B cell (primary cell): ENCODE results near the gene THY1. TPM values are rescaled to one million over a fixed set of nuclear protein-coding genes. Genes with fewer than 3 reads are reported as not detected.

Source experiments
- ATAC-seq: fragments of 200-7000 bp; cut with Tn5 transposase; one replicate; pipeline ENCODE4 v1.10.0; 2021; ENCODE audit warnings: low read depth, mild to moderate bottlenecking, moderate number of reproducible peaks, moderate library complexity
- CTCF ChIA-PET: fragments of 350-600 bp; sonication (Branson Sonifier 250); formaldehyde crosslinking; loops from one replicate; lab custom pipeline; 2021; ENCODE audit warnings: antibody characterized with exemption, inconsistent platforms; lab: Charles Lee
- POLR2A ChIA-PET: fragments of 350-600 bp; sonication (Branson Sonifier 250); formaldehyde crosslinking; loops from one replicate; lab custom pipeline; 2021; ENCODE audit warnings: antibody characterized with exemption; lab: Charles Lee
- DNase-seq: peaks from one replicate; pipeline ENCODE4 v3.0.0; 2013
- H2AFZ ChIP-seq: 2 replicates; pipeline ENCODE4 v1.6.1; 2012; ENCODE audit warnings: mild to moderate bottlenecking, low read depth, low read length; ENCODE audit not compliant: insufficient read depth, poor library complexity, severe bottlenecking
- H3K27ac ChIP-seq, 2 donors: 1 replicate in 1 of 2; 2 replicates in 1 of 2; pipeline ENCODE4 v1.5.1; 2012 to 2013; ENCODE audit warnings: low read length in 2 of 2, mild to moderate bottlenecking in 2 of 2, moderate library complexity in 1 of 2
- H3K27me3 ChIP-seq, 4 experiments: fragments of 200-600 bp in 1 of 4; sonication (generic) in 1 of 4; replicated peaks in 1 of 4; 1 replicate in 2 of 4; 2 replicates in 2 of 4; pipeline versions ENCODE4 v1.6.1 to v1.7.0; 2013 to 2016; ENCODE audit warnings: low read length in 3 of 4, mild to moderate bottlenecking in 2 of 4, mixed read lengths in 1 of 4, moderate library complexity in 1 of 4; ENCODE audit not compliant: insufficient read depth in 4 of 4, control insufficient read depth in 3 of 4; ENCODE audit errors: control extremely low read depth in 1 of 4
- H3K36me3 ChIP-seq, 2 experiments: replicated peaks in 1 of 2; 1 replicate in 1 of 2; 2 replicates in 1 of 2; pipeline versions ENCODE4 v1.6.1 to v1.7.1; 2013; ENCODE audit warnings: low read length in 1 of 2; ENCODE audit not compliant: insufficient read depth in 2 of 2, control insufficient read depth in 1 of 2; ENCODE audit errors: control extremely low read depth in 1 of 2, extremely low read depth in 1 of 2
- H3K4me1 ChIP-seq, 2 donors: fragments of 200-600 bp in 1 of 2; sonication (generic) in 1 of 2; 1 replicate in 1 of 2; 2 replicates in 1 of 2; pipeline versions ENCODE4 v1.5.1 to v1.6.1; 2013 to 2017; ENCODE audit warnings: low read length in 2 of 2; ENCODE audit not compliant: control insufficient read depth in 2 of 2, insufficient read depth in 2 of 2
- H3K4me2 ChIP-seq: replicated peaks from 2 replicates; pipeline ENCODE3; 2012; ENCODE audit warnings: mild to moderate bottlenecking, low read depth, low read length; ENCODE audit not compliant: poor library complexity, severe bottlenecking
- H3K4me3 ChIP-seq, 5 experiments: fragments of 200-600 bp in 1 of 5; sonication (generic) in 1 of 5; 1 replicate in 3 of 5; 2 replicates in 2 of 5; pipeline versions ENCODE4 v1.5.1 to v1.7.0; 2011 to 2016; ENCODE audit warnings: low read length in 4 of 5, mild to moderate bottlenecking in 4 of 5, low read depth in 2 of 5, control low read depth in 1 of 5, moderate library complexity in 1 of 5; ENCODE audit not compliant: insufficient read depth in 1 of 5; ENCODE audit errors: control extremely low read depth in 1 of 5, extremely low read depth in 1 of 5
- H3K79me2 ChIP-seq: fragments of 200-600 bp; sonication (generic); one replicate; pipeline ENCODE4 v1.6.0; 2016; ENCODE audit warnings: low read length; ENCODE audit not compliant: control insufficient read depth, insufficient read depth
- H3K9ac ChIP-seq: fragments of 200-600 bp; sonication (generic); 2 replicates; pipeline ENCODE4 v1.6.1; 2017; ENCODE audit warnings: mild to moderate bottlenecking, low read length, moderate library complexity
- H3K9me3 ChIP-seq, 3 donors: one replicate each; pipeline versions ENCODE4 v1.6.1 to v1.7.1; 2013; ENCODE audit warnings: low read length in 2 of 3; ENCODE audit not compliant: control insufficient read depth in 2 of 3, insufficient read depth in 1 of 3; ENCODE audit errors: control extremely low read depth in 1 of 3
- H4K20me1 ChIP-seq: 2 replicates; pipeline ENCODE4 v1.6.0; 2012; ENCODE audit warnings: mild to moderate bottlenecking, low read length; ENCODE audit not compliant: insufficient read depth, control insufficient read depth, poor library complexity, severe bottlenecking
- H3K27ac Mint-ChIP-seq: one replicate; pipeline ENCODE4 v1.8.0; 2021; ENCODE audit warnings: mixed read lengths
- H3K27me3 Mint-ChIP-seq: one replicate; pipeline ENCODE4 v1.8.0; 2021; ENCODE audit warnings: mixed read lengths
- H3K4me1 Mint-ChIP-seq: one replicate; pipeline ENCODE4 v1.8.0; 2021; ENCODE audit warnings: mixed read lengths
- H3K4me3 Mint-ChIP-seq: one replicate; pipeline ENCODE4 v1.8.0; 2021; ENCODE audit warnings: mixed read lengths
- H3K9me3 Mint-ChIP-seq: one replicate; pipeline ENCODE4 v1.8.0; 2022; ENCODE audit warnings: mixed read lengths; ENCODE audit not compliant: insufficient read depth
- EZH2 ChIP-seq: IDR thresholded peaks from 2 replicates; pipeline ENCODE4 v1.6.1; 2012; ENCODE audit warnings: borderline replicate concordance, low read depth, mild to moderate bottlenecking, moderate library complexity, low read length; ENCODE audit not compliant: insufficient read depth, poor library complexity, severe bottlenecking
- WGBS: methylation state at CpG from one replicate; pipeline ENCODE4 v1.1.5; 2013; ENCODE audit warnings: missing lambda C conversion rate; ENCODE audit not compliant: insufficient coverage; 5-methylcytosine and 5-hydroxymethylcytosine counted together
- intact Hi-C: fragments of 100-400 bp; cut with micrococcal nuclease; formaldehyde crosslinking; loops from one replicate; pipeline ENCODE4 v1.10.0; 2022
- polyA plus RNA-seq: library from polyadenylated mRNA; depleted of rRNA; stranded (reverse); fragments of >200 nt; gene quantifications from 2 replicates; pipeline ENCODE4 v1.2.3, GENCODE V29; 2012
- total RNA-seq, 2 donors: library from RNA; stranded (reverse); fragments of 120-200 nt in 1 of 2; gene quantifications; 1 replicate in 1 of 2; 2 replicates in 1 of 2; pipeline versions ENCODE4 v1.2.3 to v1.2.4, GENCODE V29; 2013 to 2022
- TF ChIP-seq, protein P1 (sequence below): fragments of 200-600 bp; IDR thresholded peaks from one replicate; pipeline ENCODE4 v1.8.0; 2022; ENCODE audit warnings: antibody characterized with exemption, mild to moderate bottlenecking

THY1 gene
- total and polyA plus RNA-seq, 2 donors (not counting 1 experiment from before 2014, with no cell fraction given): not detected

DNA sequence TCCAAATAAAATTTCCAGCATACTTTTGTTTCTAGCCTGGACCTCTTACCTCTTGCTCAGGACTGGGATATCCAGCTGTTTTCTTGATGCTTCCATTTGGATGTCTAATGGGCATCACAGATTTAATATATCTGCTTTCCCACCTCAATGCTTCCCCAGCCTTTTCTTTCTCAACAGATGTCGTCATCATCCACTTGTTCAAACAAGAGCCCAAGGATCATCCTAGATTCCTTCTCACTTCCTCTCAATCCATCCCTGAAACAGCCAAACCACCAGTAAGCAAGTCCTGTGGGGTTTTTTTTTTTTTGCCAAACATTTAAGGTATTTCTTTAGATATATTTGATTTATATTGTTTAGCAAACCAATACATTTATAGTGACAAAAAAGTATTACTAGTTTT is 12.5 kb downstream of the THY1 start:
- peaks cover 3% of the 10 kb centered on the region for H3K9me3 Mint-ChIP-seq
- peaks cover 0 to 2% (median 0%) of the 10 kb centered on the region in 3 donors for H3K9me3 ChIP-seq
- H3K4me1 Mint-ChIP-seq: peaks cover 3% of the 10 kb centered on the region
- no peaks in the 10 kb centered on the region for H3K27me3 ChIP-seq
- ChIA-PET CTCF (no interaction called here), POLR2A (no interaction called here)
- ATAC-seq (no peak), DNase-seq (no peak)
- no peak overlapping the region for H3K27ac ChIP-seq
- H3K4me2 ChIP-seq: no peak overlapping the region
- H3K79me2 ChIP-seq: no peaks in the 10 kb centered on the region
- H3K4me1 ChIP-seq: no peaks in the 10 kb centered on the region
- H3K4me3 ChIP-seq: no peak overlapping the region
- no peak overlapping the region for H2AFZ ChIP-seq
- intact Hi-C loops: no loop called here
- peaks cover 9% of the 10 kb centered on the region for H3K27me3 Mint-ChIP-seq
- H3K4me3 Mint-ChIP-seq: no peak overlapping the region
- no peak overlapping the region for H3K9ac ChIP-seq
- H3K27ac Mint-ChIP-seq: no peak overlapping the region
- no peaks in the 10 kb centered on the region for H3K36me3 ChIP-seq
- TF ChIP-seq EZH2: no peak
- TF ChIP-seq, protein P1, sequence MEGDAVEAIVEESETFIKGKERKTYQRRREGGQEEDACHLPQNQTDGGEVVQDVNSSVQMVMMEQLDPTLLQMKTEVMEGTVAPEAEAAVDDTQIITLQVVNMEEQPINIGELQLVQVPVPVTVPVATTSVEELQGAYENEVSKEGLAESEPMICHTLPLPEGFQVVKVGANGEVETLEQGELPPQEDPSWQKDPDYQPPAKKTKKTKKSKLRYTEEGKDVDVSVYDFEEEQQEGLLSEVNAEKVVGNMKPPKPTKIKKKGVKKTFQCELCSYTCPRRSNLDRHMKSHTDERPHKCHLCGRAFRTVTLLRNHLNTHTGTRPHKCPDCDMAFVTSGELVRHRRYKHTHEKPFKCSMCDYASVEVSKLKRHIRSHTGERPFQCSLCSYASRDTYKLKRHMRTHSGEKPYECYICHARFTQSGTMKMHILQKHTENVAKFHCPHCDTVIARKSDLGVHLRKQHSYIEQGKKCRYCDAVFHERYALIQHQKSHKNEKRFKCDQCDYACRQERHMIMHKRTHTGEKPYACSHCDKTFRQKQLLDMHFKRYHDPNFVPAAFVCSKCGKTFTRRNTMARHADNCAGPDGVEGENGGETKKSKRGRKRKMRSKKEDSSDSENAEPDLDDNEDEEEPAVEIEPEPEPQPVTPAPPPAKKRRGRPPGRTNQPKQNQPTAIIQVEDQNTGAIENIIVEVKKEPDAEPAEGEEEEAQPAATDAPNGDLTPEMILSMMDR: no peak
- no peaks in the 10 kb centered on the region for H4K20me1 ChIP-seq
- 100% methylated on average over 1 of the region's 1 CpG for WGBS

DNA sequence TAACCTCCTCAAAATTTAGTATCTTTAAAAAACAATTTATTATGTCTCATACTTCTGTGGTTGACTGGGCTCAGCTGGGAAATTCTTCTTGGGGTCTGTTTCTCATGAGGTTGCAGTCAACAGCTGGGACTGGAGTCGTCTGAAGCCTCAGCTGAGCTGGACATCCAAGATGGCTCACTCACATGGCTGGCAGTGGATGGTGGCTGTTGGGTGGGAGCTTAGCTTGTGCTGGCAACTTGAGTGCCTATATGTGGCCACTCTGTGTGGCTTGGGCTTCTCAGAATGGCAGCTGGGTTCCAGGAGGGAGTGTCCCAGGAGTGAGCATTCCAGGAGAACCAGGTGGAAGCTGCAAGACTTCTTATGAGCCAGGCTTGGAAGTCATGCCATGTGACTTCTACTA is 13.2 kb downstream of the THY1 start:
- Mint-ChIP-seq H3K27me3 (peaks cover 9% of the 10 kb centered on the region), H3K9me3 (peaks cover 3% of the 10 kb centered on the region), H3K4me3 (no peak overlapping the region), H3K27ac (no peak overlapping the region), H3K4me1 (peaks cover 3% of the 10 kb centered on the region)
- ATAC-seq: no peak
- ChIA-PET CTCF (no interaction called here), POLR2A (no interaction called here)
- Histone ChIP-seq H2AFZ (no peak overlapping the region), H3K27me3 (no peaks in the 10 kb centered on the region), H3K4me2 (no peak overlapping the region), H4K20me1 (no peaks in the 10 kb centered on the region), H3K27ac (no peak overlapping the region), H3K36me3 (no peaks in the 10 kb centered on the region), H3K9ac (no peak overlapping the region), H3K4me1 (no peaks in the 10 kb centered on the region), H3K9me3 (no peaks in the 10 kb centered on the region), H3K4me3 (no peak overlapping the region), H3K79me2 (no peaks in the 10 kb centered on the region)
- 82% methylated on average over 1 of the region's 1 CpG for WGBS
- DNase-seq: no peak
- no peak for TF ChIP-seq EZH2
- TF ChIP-seq, protein P1: no peak
- intact Hi-C loops: no loop called here
